ENCODE data around the gene HOXA2.

The HOXA2 gene

GRCh38 chr7:27124902-27125689 lies 22.6 kb upstream of the HOXA2 start:
- H3K9ac ChIP-seq (ENCODE audit: low read depth in 1 of 2, low read length in 2 of 2): peak overlapping the region in 1 of 2 donors; percentile 73

GRCh38 chr7:27124096-27124901 lies 21.8 kb upstream of the HOXA2 start:
- Histone ChIP-seq H3K27me3 (ENCODE audit: control insufficient read depth in 2 of 2, insufficient read depth in 2 of 2, low read length in 2 of 2) (no peaks in the 10 kb centered on the region), H3K27ac (ENCODE audit: low read depth in 2 of 2, low read length in 2 of 2) (peak overlapping the region; percentile 81 to 88), H3K4me1 (ENCODE audit: control insufficient read depth in 2 of 2, insufficient read depth in 2 of 2, low read length in 2 of 2) (peaks cover 46 to 75% of the 10 kb centered on the region in 2 donors)

More at GRCh38 chr7:27124902-27125689, 22.6 kb upstream of the HOXA2 start:
- Histone ChIP-seq H3K36me3 (ENCODE audit: control insufficient read depth in 2 of 2, insufficient read depth in 2 of 2, low read length in 2 of 2) (peaks cover 0 to 10% of the 10 kb centered on the region in 2 donors), H3K9me3 (ENCODE audit: control insufficient read depth in 2 of 2, low read length in 2 of 2) (no peaks in the 10 kb centered on the region), H3K27me3 (ENCODE audit: control insufficient read depth in 2 of 2, insufficient read depth in 2 of 2, low read length in 2 of 2) (no peaks in the 10 kb centered on the region), H3K4me3 (ENCODE audit: low read length in 2 of 2) (peak overlapping the region; percentile 19 to 69), H3K4me1 (ENCODE audit: control insufficient read depth in 2 of 2, insufficient read depth in 2 of 2, low read length in 2 of 2) (peaks cover 48 to 73% of the 10 kb centered on the region in 2 donors), H3K27ac (ENCODE audit: low read depth in 2 of 2, low read length in 2 of 2) (peak overlapping the region; percentile 19 to 88)

GRCh38 chr7:27123477-27124053 lies 21.1 kb upstream of the HOXA2 start:
- Histone ChIP-seq H3K9me3 (ENCODE audit: control insufficient read depth in 2 of 2, low read length in 2 of 2) (no peaks in the 10 kb centered on the region), H3K4me3 (ENCODE audit: low read length in 2 of 2) (peak overlapping the region; percentile 56 to 69), H3K9ac (ENCODE audit: low read depth in 1 of 2, low read length in 2 of 2) (peak overlapping the region; percentile 29 to 73), H3K27ac (ENCODE audit: low read depth in 2 of 2, low read length in 2 of 2) (peak overlapping the region; percentile 81 to 88), H3K36me3 (ENCODE audit: control insufficient read depth in 2 of 2, insufficient read depth in 2 of 2, low read length in 2 of 2) (peaks cover 0 to 7% of the 10 kb centered on the region in 2 donors), H3K27me3 (ENCODE audit: control insufficient read depth in 2 of 2, insufficient read depth in 2 of 2, low read length in 2 of 2) (no peaks in the 10 kb centered on the region), H3K4me1 (ENCODE audit: control insufficient read depth in 2 of 2, insufficient read depth in 2 of 2, low read length in 2 of 2) (peaks cover 46 to 73% of the 10 kb centered on the region in 2 donors)

More at GRCh38 chr7:27124096-27124901, 21.8 kb upstream of the HOXA2 start:
- no peaks in the 10 kb centered on the region for H3K9me3 ChIP-seq (ENCODE audit: control insufficient read depth in 2 of 2, low read length in 2 of 2)
- H3K36me3 ChIP-seq (ENCODE audit: control insufficient read depth in 2 of 2, insufficient read depth in 2 of 2, low read length in 2 of 2): peaks cover 0 to 10% of the 10 kb centered on the region in 2 donors
- H3K4me3 ChIP-seq (ENCODE audit: low read length in 2 of 2): peak overlapping the region; percentile 56 to 69
- peak overlapping the region; percentile 29 to 73 for H3K9ac ChIP-seq (ENCODE audit: low read depth in 1 of 2, low read length in 2 of 2)

- Histone ChIP-seq H3K27me3 (ENCODE audit: control insufficient read depth in 2 of 2, insufficient read depth in 2 of 2, low read length in 2 of 2) (no peaks in the 10 kb centered on the region), H3K9me3 (ENCODE audit: control insufficient read depth in 2 of 2, low read length in 2 of 2) (no peaks in the 10 kb centered on the region), H3K27ac (ENCODE audit: low read depth in 2 of 2, low read length in 2 of 2) (peak overlapping the region; percentile 81 to 88), H3K4me1 (ENCODE audit: control insufficient read depth in 2 of 2, insufficient read depth in 2 of 2, low read length in 2 of 2) (peaks cover 46 to 78% of the 10 kb centered on the region in 2 donors), H3K4me3 (ENCODE audit: low read length in 2 of 2) (peak overlapping the region; percentile 56 to 69), H3K36me3 (ENCODE audit: control insufficient read depth in 2 of 2, insufficient read depth in 2 of 2, low read length in 2 of 2) (peaks cover 0 to 3% of the 10 kb centered on the region in 2 donors), H3K9ac (ENCODE audit: low read depth in 1 of 2, low read length in 2 of 2) (peak overlapping the region; percentile 29 to 73)
Measured at GRCh38 chr7:27123007-27123476, 20.6 kb upstream of the HOXA2 start.

GRCh38 chr7:27122077-27122910 lies 19.8 kb upstream of the HOXA2 start:
- H3K4me3 ChIP-seq (ENCODE audit: low read length in 2 of 2): peak overlapping the region; percentile 56 to 69
- H3K36me3 ChIP-seq (ENCODE audit: control insufficient read depth in 2 of 2, insufficient read depth in 2 of 2, low read length in 2 of 2): peaks cover 0 to 3% of the 10 kb centered on the region in 2 donors
- H3K4me1 ChIP-seq (ENCODE audit: control insufficient read depth in 2 of 2, insufficient read depth in 2 of 2, low read length in 2 of 2): peaks cover 46 to 78% of the 10 kb centered on the region in 2 donors
- H3K9ac ChIP-seq (ENCODE audit: low read depth in 1 of 2, low read length in 2 of 2): peak overlapping the region; percentile 29 to 73
- no peaks in the 10 kb centered on the region for H3K9me3 ChIP-seq (ENCODE audit: control insufficient read depth in 2 of 2, low read length in 2 of 2)
- no peaks in the 10 kb centered on the region for H3K27me3 ChIP-seq (ENCODE audit: control insufficient read depth in 2 of 2, insufficient read depth in 2 of 2, low read length in 2 of 2)
- H3K27ac ChIP-seq (ENCODE audit: low read depth in 2 of 2, low read length in 2 of 2): peak overlapping the region; percentile 81 to 88

DNA sequence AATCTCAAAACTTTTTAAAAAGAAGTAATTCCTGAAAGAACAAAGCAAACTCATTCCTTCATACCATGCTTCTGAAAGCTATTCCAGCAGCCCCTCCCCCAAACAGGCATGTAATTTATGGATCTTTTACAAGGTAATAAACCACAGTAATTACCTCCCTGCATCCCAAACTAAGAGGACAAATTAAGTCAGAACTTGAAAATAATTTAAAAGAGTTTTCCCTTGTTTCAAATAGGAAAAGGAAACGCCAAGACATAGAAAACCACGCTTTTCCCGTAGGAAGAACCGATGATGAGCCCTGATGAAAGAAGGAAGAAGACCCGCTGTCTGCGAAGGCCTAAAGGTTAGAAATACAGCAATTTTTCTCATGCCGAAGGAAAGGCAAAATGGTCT lies 19.2 kb upstream of the HOXA2 start:
- H3K9ac ChIP-seq (ENCODE audit: low read depth in 1 of 2, low read length in 2 of 2): peak overlapping the region; percentile 20 to 73
- H3K27ac ChIP-seq (ENCODE audit: low read depth in 2 of 2, low read length in 2 of 2): peak overlapping the region; percentile 81 to 88
- no peaks in the 10 kb centered on the region for H3K27me3 ChIP-seq (ENCODE audit: control insufficient read depth in 2 of 2, insufficient read depth in 2 of 2, low read length in 2 of 2)
- peaks cover 47 to 82% of the 10 kb centered on the region in 2 donors for H3K4me1 ChIP-seq (ENCODE audit: control insufficient read depth in 2 of 2, insufficient read depth in 2 of 2, low read length in 2 of 2)
- peaks cover 0 to 4% of the 10 kb centered on the region in 2 donors for H3K36me3 ChIP-seq (ENCODE audit: control insufficient read depth in 2 of 2, insufficient read depth in 2 of 2, low read length in 2 of 2)
- peak overlapping the region; percentile 56 to 69 for H3K4me3 ChIP-seq (ENCODE audit: low read length in 2 of 2)
- H3K9me3 ChIP-seq (ENCODE audit: control insufficient read depth in 2 of 2, low read length in 2 of 2): no peaks in the 10 kb centered on the region

GRCh38 chr7:27119412-27119911 lies 17.0 kb upstream of the HOXA2 start:
- Histone ChIP-seq H3K36me3 (ENCODE audit: control insufficient read depth in 2 of 2, insufficient read depth in 2 of 2, low read length in 2 of 2) (peaks cover 0 to 4% of the 10 kb centered on the region in 2 donors), H3K9me3 (ENCODE audit: control insufficient read depth in 2 of 2, low read length in 2 of 2) (no peaks in the 10 kb centered on the region), H3K27me3 (ENCODE audit: control insufficient read depth in 2 of 2, insufficient read depth in 2 of 2, low read length in 2 of 2) (no peaks in the 10 kb centered on the region), H3K9ac (ENCODE audit: low read depth in 1 of 2, low read length in 2 of 2) (peak overlapping the region in 1 of 2 donors; percentile 34), H3K4me1 (ENCODE audit: control insufficient read depth in 2 of 2, insufficient read depth in 2 of 2, low read length in 2 of 2) (peaks cover 53 to 90% of the 10 kb centered on the region in 2 donors), H3K4me3 (ENCODE audit: low read length in 2 of 2) (no peak overlapping the region), H3K27ac (ENCODE audit: low read depth in 2 of 2, low read length in 2 of 2) (peak overlapping the region; percentile 48 to 88)

DNA sequence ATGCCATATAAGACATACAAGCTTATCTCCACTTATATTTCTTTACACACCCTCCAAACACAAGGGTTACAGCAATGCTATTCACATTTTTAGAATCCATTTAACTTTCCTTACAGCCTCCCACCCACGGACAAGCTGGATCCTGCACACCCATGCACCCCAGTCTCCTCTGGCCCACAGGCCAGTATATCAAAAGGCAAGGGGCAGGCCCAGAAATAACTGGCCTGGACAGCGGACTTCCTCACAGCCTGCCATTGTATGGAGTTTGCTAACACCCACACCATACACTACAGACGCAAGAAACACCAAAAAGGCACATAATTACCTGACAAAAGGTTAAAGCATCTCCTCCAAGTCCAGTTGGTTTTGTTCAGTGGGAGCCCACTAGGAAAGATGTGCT lies 16.1 kb upstream of the HOXA2 start:
- peaks cover 49 to 87% of the 10 kb centered on the region in 2 donors for H3K4me1 ChIP-seq (ENCODE audit: control insufficient read depth in 2 of 2, insufficient read depth in 2 of 2, low read length in 2 of 2)
- H3K9me3 ChIP-seq (ENCODE audit: control insufficient read depth in 2 of 2, low read length in 2 of 2): no peaks in the 10 kb centered on the region
- H3K9ac ChIP-seq (ENCODE audit: low read depth in 1 of 2, low read length in 2 of 2): no peak overlapping the region
- H3K4me3 ChIP-seq (ENCODE audit: low read length in 2 of 2): peak overlapping the region in 1 of 2 donors; percentile 69
- no peaks in the 10 kb centered on the region for H3K27me3 ChIP-seq (ENCODE audit: control insufficient read depth in 2 of 2, insufficient read depth in 2 of 2, low read length in 2 of 2)
- H3K27ac ChIP-seq (ENCODE audit: low read depth in 2 of 2, low read length in 2 of 2): peak overlapping the region; percentile 88 to 92
- peaks cover 0 to 2% of the 10 kb centered on the region in 2 donors for H3K36me3 ChIP-seq (ENCODE audit: control insufficient read depth in 2 of 2, insufficient read depth in 2 of 2, low read length in 2 of 2)

Data from mucosa of rectum (tissue), 2 donors.